HCT116 (cell line): ENCODE data around the gene ZNF829. TPM values are rescaled to one million over a fixed set of nuclear protein-coding genes. Genes with fewer than 3 reads are reported as not detected.

ENCODE experiments used
- ATAC-seq: fragments of 200-7000 bp; cut with Tn5 transposase; 2 replicates; pipeline ENCODE4 v1.9.1; 2020; ENCODE audit warnings: mild to moderate bottlenecking, moderate library complexity
- BruUV-seq: library from RNA; stranded (reverse); fragments of 400-500 nt; replicated peaks from 2 replicates; lab custom pipeline; 2021; lab: Mats Ljungman, UMichigan
- CTCF ChIA-PET: fragments of 300-600 bp; sonication (Branson Sonifier 250); formaldehyde crosslinking; loops from one replicate; lab custom pipeline; 2021; ENCODE audit warnings: antibody characterized with exemption; lab: Charles Lee
- POLR2A ChIA-PET: fragments of 300-600, 350-600 bp; sonication (Branson Sonifier 250); formaldehyde crosslinking; loops from one replicate; lab custom pipeline; 2021; ENCODE audit warnings: antibody characterized with exemption; lab: Charles Lee
- RAD21 ChIA-PET, 2 experiments: fragments of 300-600 bp; sonication (Branson Sonifier 250); formaldehyde crosslinking; loops; one replicate each; lab custom pipeline; 2023; ENCODE audit warnings: low total read pairs in 2 of 2; ENCODE audit not compliant: uncharacterized antibody in 2 of 2, unreplicated experiment in 2 of 2, low non-redundant PET in 1 of 2; lab: Charles Lee
- DNase-seq: peaks from one replicate; pipeline ENCODE4 v3.0.0-alpha.2; 2010; ENCODE audit warnings: low read depth, low spot score
- H2AFZ ChIP-seq: fragments of 200-600 bp; shearing (Covaris generic), sonication (generic); 2 replicates; pipeline ENCODE4 v1.6.1; 2017; ENCODE audit warnings: low read depth, mixed run types, mixed read lengths, antibody characterized with exemption, low read length; ENCODE audit not compliant: poor library complexity, severe bottlenecking
- H3K27ac ChIP-seq: 2 replicates; pipeline ENCODE4 v1.5.1; 2012; ENCODE audit warnings: low read depth, low read length
- H3K27me3 ChIP-seq: fragments of 200-600 bp; sonication (generic); 2 replicates; pipeline ENCODE4 v1.6.1; 2016; ENCODE audit warnings: mixed run types, low read length, mixed read lengths; ENCODE audit not compliant: insufficient read depth
- H3K36me3 ChIP-seq, 2 experiments: fragments of 200-500 bp in 1 of 2; fragments of 200-600 bp in 1 of 2; sonication (Bioruptor generic) in 1 of 2; sonication (generic) in 1 of 2; 2 replicates each; pipeline versions ENCODE4 v1.5.1 to v1.6.1; 2014 to 2016; ENCODE audit warnings: low read length in 2 of 2, inconsistent platforms in 1 of 2, mixed read lengths in 1 of 2, mixed run types in 1 of 2; ENCODE audit not compliant: insufficient read depth in 2 of 2, control insufficient read depth in 1 of 2
- H3K4me1 ChIP-seq, 2 experiments: fragments of 200-600 bp in 1 of 2; sonication (generic) in 1 of 2; 2 replicates each; pipeline versions ENCODE4 v1.5.1 to v1.6.1; 2012 to 2017; ENCODE audit warnings: low read length in 2 of 2, inconsistent platforms in 1 of 2, mild to moderate bottlenecking in 1 of 2, mixed read lengths in 1 of 2, mixed run types in 1 of 2, moderate library complexity in 1 of 2; ENCODE audit not compliant: insufficient read depth in 2 of 2, control insufficient read depth in 1 of 2
- H3K4me2 ChIP-seq: fragments of 200-600 bp; sonication (generic); 2 replicates; pipeline ENCODE4 v1.6.1; 2017; ENCODE audit warnings: mixed run types, low read length, mixed read lengths
- H3K4me3 ChIP-seq, 2 experiments: fragments of 200-600 bp in 1 of 2; sonication (generic) in 1 of 2; replicated peaks in 1 of 2; 2 replicates each; pipeline ENCODE4 v1.5.1; 2011 to 2016; ENCODE audit warnings: low read length in 2 of 2, control low read depth in 1 of 2, low read depth in 1 of 2, mild to moderate bottlenecking in 1 of 2, mixed read lengths in 1 of 2, mixed run types in 1 of 2
- H3K79me2 ChIP-seq: fragments of 200-600 bp; sonication (generic); 2 replicates; pipeline ENCODE4 v1.6.1; 2017; ENCODE audit warnings: mild to moderate bottlenecking, mixed run types, low read length, moderate library complexity, mixed read lengths; ENCODE audit not compliant: insufficient read depth
- H3K9ac ChIP-seq: fragments of 200-600 bp; sonication (generic); 2 replicates; pipeline ENCODE4 v1.6.1; 2016; ENCODE audit warnings: low read length, mixed read lengths
- H3K9me2 ChIP-seq: fragments of 200-600 bp; sonication (generic), shearing (Covaris generic); 2 replicates; pipeline ENCODE4 v1.6.1; 2017; ENCODE audit warnings: mixed run types, mild to moderate bottlenecking, moderate library complexity; ENCODE audit not compliant: insufficient read depth
- H3K9me3 ChIP-seq, 2 experiments: fragments of 200-500 bp in 1 of 2; fragments of 200-600 bp in 1 of 2; sonication (Bioruptor generic) in 1 of 2; sonication (generic) in 1 of 2; 2 replicates each; pipeline ENCODE4 v1.6.1; 2014 to 2017; ENCODE audit warnings: low read length in 2 of 2, mixed read lengths in 2 of 2, inconsistent platforms in 1 of 2, low read depth in 1 of 2, mild to moderate bottlenecking in 1 of 2, mixed run types in 1 of 2, moderate library complexity in 1 of 2; ENCODE audit not compliant: control insufficient read depth in 1 of 2, insufficient read depth in 1 of 2
- H4K20me1 ChIP-seq: fragments of 200-600 bp; sonication (generic), shearing (Covaris generic); 2 replicates; pipeline ENCODE4 v1.6.1; 2017; ENCODE audit warnings: mixed run types, mild to moderate bottlenecking, moderate library complexity; ENCODE audit not compliant: insufficient read depth
- CEBPB ChIP-seq: IDR thresholded peaks from 2 replicates; pipeline ENCODE4 v1.6.1; 2012; ENCODE audit warnings: low read depth
- FOSL1 ChIP-seq: IDR thresholded peaks from 2 replicates; pipeline ENCODE4 v1.6.1; 2012; ENCODE audit warnings: low read depth
- JUND ChIP-seq: IDR thresholded peaks from 2 replicates; pipeline ENCODE4 v1.6.1; 2012
- POLR2AphosphoS5 ChIP-seq: IDR thresholded peaks from 2 replicates; pipeline ENCODE4 v1.6.1; 2011; ENCODE audit warnings: mild to moderate bottlenecking, low read depth, low read length, moderate library complexity
- RAD21 ChIP-seq: IDR thresholded peaks from 2 replicates; pipeline ENCODE4 v1.6.1; 2012; ENCODE audit warnings: low read depth, mild to moderate bottlenecking
- SIN3A ChIP-seq: IDR thresholded peaks from 2 replicates; pipeline ENCODE4 v1.6.1; 2012; ENCODE audit warnings: low read depth
- SP1 ChIP-seq: IDR thresholded peaks from 2 replicates; pipeline ENCODE4 v1.6.1; 2012; ENCODE audit warnings: low read depth
- TCF7L2 ChIP-seq: IDR thresholded peaks from 2 replicates; pipeline ENCODE4 v1.7.0; 2011; ENCODE audit warnings: borderline replicate concordance, inconsistent platforms; ENCODE audit not compliant: insufficient read depth, insufficient read length; ENCODE audit errors: extremely low read depth
- ZFX ChIP-seq: fragments of 450-650 bp; IDR thresholded peaks from 2 replicates; pipeline ENCODE4 v1.6.1; 2017
- intact Hi-C: fragments of 100-400 bp; cut with micrococcal nuclease; formaldehyde crosslinking; loops from 2 replicates; pipeline ENCODE4 v1.10.0; 2022
- total RNA-seq: library from RNA; stranded (reverse); gene quantifications from one replicate; pipeline ENCODE4 v1.2.1, GENCODE V29; 2021; ENCODE audit not compliant: unreplicated experiment
- TF ChIP-seq, protein P1 (sequence below): IDR thresholded peaks from 2 replicates; pipeline ENCODE4 v1.6.1; 2011; ENCODE audit warnings: mild to moderate bottlenecking, low read length, moderate library complexity; ENCODE audit not compliant: insufficient replicate concordance; ENCODE audit errors: extremely low read depth
- TF ChIP-seq, protein P2 (sequence below): IDR thresholded peaks from 2 replicates; pipeline ENCODE4 v1.6.1; 2012

Gene ZNF829
- total RNA-seq, 1 experiment from 2014 or later: not detected

DNA sequence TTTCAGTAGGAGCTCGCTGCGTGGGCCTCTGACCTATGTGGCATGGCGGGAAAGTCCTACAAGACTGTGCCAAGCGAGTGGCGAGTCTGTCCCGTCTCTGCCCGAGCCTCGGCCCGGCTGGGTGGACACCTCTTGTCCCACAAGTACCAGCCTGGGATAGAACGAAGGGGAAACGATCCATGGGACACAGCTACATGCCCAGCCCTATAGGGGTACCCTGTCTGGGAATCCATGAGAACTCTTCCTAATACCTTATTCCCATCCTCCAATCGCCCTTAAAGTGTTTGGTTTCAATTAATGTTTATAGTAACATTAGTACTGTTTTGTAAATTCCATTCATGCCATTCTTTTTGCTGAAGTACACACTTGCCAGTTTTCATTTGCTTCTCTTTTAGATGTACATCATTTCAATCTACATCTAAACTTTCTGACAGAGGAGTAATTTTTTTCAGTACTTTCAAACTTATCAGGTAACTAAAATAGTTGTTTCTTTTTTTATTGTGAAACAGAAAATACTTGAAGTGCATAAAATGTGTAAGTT, 77.2 kb downstream of the ZNF829 start:
- Histone ChIP-seq H3K79me2 (no peaks in the 10 kb centered on the region), H3K27me3 (no peaks in the 10 kb centered on the region), H3K9me3 (peaks cover 14 to 30% of the 10 kb centered on the region in 2 experiments; a peak in 2 of 4 replicates), H3K9ac (no peak overlapping the region), H3K4me3 (no peak overlapping the region), H3K27ac (no peak overlapping the region), H3K4me1 (no peaks in the 10 kb centered on the region), H4K20me1 (no peaks in the 10 kb centered on the region), H3K4me2 (no peak overlapping the region), H3K36me3 (no peaks in the 10 kb centered on the region), H3K9me2 (no peaks in the 10 kb centered on the region), H2AFZ (no peak overlapping the region)
- ChIA-PET POLR2A (no interaction called here), CTCF (no interaction called here), RAD21 (no interaction called here)
- no peak for DNase-seq
- BruUV-seq: no TSS peak
- TF ChIP-seq, protein P1, sequence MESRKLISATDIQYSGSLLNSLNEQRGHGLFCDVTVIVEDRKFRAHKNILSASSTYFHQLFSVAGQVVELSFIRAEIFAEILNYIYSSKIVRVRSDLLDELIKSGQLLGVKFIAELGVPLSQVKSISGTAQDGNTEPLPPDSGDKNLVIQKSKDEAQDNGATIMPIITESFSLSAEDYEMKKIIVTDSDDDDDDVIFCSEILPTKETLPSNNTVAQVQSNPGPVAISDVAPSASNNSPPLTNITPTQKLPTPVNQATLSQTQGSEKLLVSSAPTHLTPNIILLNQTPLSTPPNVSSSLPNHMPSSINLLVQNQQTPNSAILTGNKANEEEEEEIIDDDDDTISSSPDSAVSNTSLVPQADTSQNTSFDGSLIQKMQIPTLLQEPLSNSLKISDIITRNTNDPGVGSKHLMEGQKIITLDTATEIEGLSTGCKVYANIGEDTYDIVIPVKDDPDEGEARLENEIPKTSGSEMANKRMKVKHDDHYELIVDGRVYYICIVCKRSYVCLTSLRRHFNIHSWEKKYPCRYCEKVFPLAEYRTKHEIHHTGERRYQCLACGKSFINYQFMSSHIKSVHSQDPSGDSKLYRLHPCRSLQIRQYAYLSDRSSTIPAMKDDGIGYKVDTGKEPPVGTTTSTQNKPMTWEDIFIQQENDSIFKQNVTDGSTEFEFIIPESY: no peak
- TF ChIP-seq POLR2AphosphoS5 (no peak), SP1 (no peak), FOSL1 (no peak), ZFX (no peak), RAD21 (no peak), SIN3A (no peak), JUND (no peak), CEBPB (no peak), TCF7L2 (no peak)
- TF ChIP-seq, protein P2, sequence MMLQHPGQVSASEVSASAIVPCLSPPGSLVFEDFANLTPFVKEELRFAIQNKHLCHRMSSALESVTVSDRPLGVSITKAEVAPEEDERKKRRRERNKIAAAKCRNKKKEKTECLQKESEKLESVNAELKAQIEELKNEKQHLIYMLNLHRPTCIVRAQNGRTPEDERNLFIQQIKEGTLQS: no peak
- ATAC-seq: no peak
- intact Hi-C loops: no loop called here

Other genes with a start within 250 kb of the ZNF829 start
- gene ZNF461, start 249.5 kb downstream of the ZNF829 start, total RNA-seq: 0.34 TPM
- gene ZNF567, start 228.7 kb downstream of the ZNF829 start, total RNA-seq: 5.6 TPM
- gene ZNF850, start 143.5 kb downstream of the ZNF829 start, total RNA-seq: 1.4 TPM
- gene ZNF790, start 77.9 kb downstream of the ZNF829 start, total RNA-seq: 0.32 TPM
- not detected for gene ZNF345, start 65.4 kb downstream of the ZNF829 start, total RNA-seq
- not detected for gene ZNF568, start within 50 bp of the ZNF829 start, total RNA-seq
- gene ZNF420, start 162.1 kb upstream of the ZNF829 start, total RNA-seq: not detected